Astrocyte (in vitro differentiated cells and primary cell): ENCODE measurements around the gene DLGAP4. TPM values are rescaled to one million over a fixed set of nuclear protein-coding genes. Genes with fewer than 3 reads are reported as not detected.
A peak's percentile ranks its signal among the peaks of the same experiment; 100 is the strongest.
"Not testable (repeated sequence)": the region's sequence is repeated elsewhere in the genome, so short reads cannot be mapped to it uniquely, and the experiment has no call there.

Experiments used
- DNase-seq: peaks from one replicate; pipeline ENCODE4 v3.0.0-alpha.2; 2010; ENCODE audit warnings: low read depth
- FAIRE-seq: peaks from 2 replicates; lab custom pipeline; 2011; peaks lifted over from hg19 to GRCh38; lab: Jason Lieb, UNC
- H2AFZ ChIP-seq: 2 replicates; pipeline ENCODE4 v1.6.0; 2012; ENCODE audit warnings: low read depth, low read length, inconsistent platforms
- H3K27ac ChIP-seq: 2 replicates; pipeline ENCODE4 v1.5.1; 2011; ENCODE audit warnings: low read depth, low read length, inconsistent platforms
- H3K27me3 ChIP-seq: 2 replicates; pipeline ENCODE4 v1.6.0; 2011; ENCODE audit warnings: low read length, inconsistent platforms; ENCODE audit not compliant: insufficient read depth
- H3K36me3 ChIP-seq: 2 replicates; pipeline ENCODE4 v1.5.1; 2011; ENCODE audit warnings: low read length, inconsistent platforms; ENCODE audit not compliant: insufficient read depth
- H3K4me1 ChIP-seq: 2 replicates; pipeline ENCODE4 v1.5.1; 2011; ENCODE audit warnings: low read length, inconsistent platforms; ENCODE audit not compliant: insufficient read depth
- H3K4me2 ChIP-seq: 2 replicates; pipeline ENCODE4 v1.6.0; 2012; ENCODE audit warnings: low read length, inconsistent platforms
- H3K4me3 ChIP-seq: 2 replicates; pipeline ENCODE4 v1.5.1; 2011; ENCODE audit warnings: low read depth, mild to moderate bottlenecking, low read length, inconsistent platforms; ENCODE audit not compliant: insufficient read depth
- H3K79me2 ChIP-seq: 2 replicates; pipeline ENCODE4 v1.6.0; 2012; ENCODE audit warnings: mild to moderate bottlenecking, low read length, inconsistent platforms; ENCODE audit not compliant: insufficient read depth
- H3K9ac ChIP-seq: 2 replicates; pipeline ENCODE4 v1.6.0; 2012; ENCODE audit warnings: mild to moderate bottlenecking, low read length, inconsistent platforms
- H3K9me3 ChIP-seq: 2 replicates; pipeline ENCODE4 v1.5.1; 2012; ENCODE audit warnings: low read depth, mild to moderate bottlenecking, low read length, inconsistent platforms; ENCODE audit not compliant: insufficient read depth
- H4K20me1 ChIP-seq: 2 replicates; pipeline ENCODE4 v1.6.0; 2012; ENCODE audit warnings: low read length, inconsistent platforms; ENCODE audit not compliant: insufficient read depth
- H3K27ac Mint-ChIP-seq: one replicate; pipeline ENCODE4 v1.8.0; 2021; ENCODE audit warnings: mild to moderate bottlenecking, mixed read lengths; ENCODE audit not compliant: unreplicated experiment
- H3K27me3 Mint-ChIP-seq: one replicate; pipeline ENCODE4 v1.8.0; 2021; ENCODE audit warnings: low read depth, mixed read lengths; ENCODE audit not compliant: unreplicated experiment
- H3K36me3 Mint-ChIP-seq: one replicate; pipeline ENCODE4 v1.8.0; 2021; ENCODE audit warnings: low read depth, mixed read lengths; ENCODE audit not compliant: unreplicated experiment
- H3K4me1 Mint-ChIP-seq: one replicate; pipeline ENCODE4 v1.8.0; 2021; ENCODE audit warnings: low read depth, mixed read lengths; ENCODE audit not compliant: unreplicated experiment
- H3K4me3 Mint-ChIP-seq: one replicate; pipeline ENCODE4 v1.8.0; 2021; ENCODE audit warnings: mild to moderate bottlenecking, moderate library complexity, mixed read lengths; ENCODE audit not compliant: unreplicated experiment
- H3K9me3 Mint-ChIP-seq: one replicate; pipeline ENCODE4 v1.8.0; 2021; ENCODE audit warnings: mild to moderate bottlenecking, mixed read lengths; ENCODE audit not compliant: unreplicated experiment
- CTCF ChIP-seq: IDR thresholded peaks from 2 replicates; pipeline ENCODE4 v1.5.1; 2011; ENCODE audit warnings: low read depth, mild to moderate bottlenecking, inconsistent platforms, low read length, moderate library complexity; ENCODE audit not compliant: insufficient read depth
- EZH2 ChIP-seq: IDR thresholded peaks from 2 replicates; pipeline ENCODE4 v1.6.1; 2012; ENCODE audit warnings: mild to moderate bottlenecking, low read length, inconsistent platforms; ENCODE audit not compliant: insufficient read depth
- total RNA-seq: library from RNA; stranded (reverse); gene quantifications from 2 replicates; pipeline ENCODE4 v1.2.1, GENCODE V29; 2021

Gene DLGAP4
- total RNA-seq, 1 donor from 2014 or later = 135 TPM

DNA sequence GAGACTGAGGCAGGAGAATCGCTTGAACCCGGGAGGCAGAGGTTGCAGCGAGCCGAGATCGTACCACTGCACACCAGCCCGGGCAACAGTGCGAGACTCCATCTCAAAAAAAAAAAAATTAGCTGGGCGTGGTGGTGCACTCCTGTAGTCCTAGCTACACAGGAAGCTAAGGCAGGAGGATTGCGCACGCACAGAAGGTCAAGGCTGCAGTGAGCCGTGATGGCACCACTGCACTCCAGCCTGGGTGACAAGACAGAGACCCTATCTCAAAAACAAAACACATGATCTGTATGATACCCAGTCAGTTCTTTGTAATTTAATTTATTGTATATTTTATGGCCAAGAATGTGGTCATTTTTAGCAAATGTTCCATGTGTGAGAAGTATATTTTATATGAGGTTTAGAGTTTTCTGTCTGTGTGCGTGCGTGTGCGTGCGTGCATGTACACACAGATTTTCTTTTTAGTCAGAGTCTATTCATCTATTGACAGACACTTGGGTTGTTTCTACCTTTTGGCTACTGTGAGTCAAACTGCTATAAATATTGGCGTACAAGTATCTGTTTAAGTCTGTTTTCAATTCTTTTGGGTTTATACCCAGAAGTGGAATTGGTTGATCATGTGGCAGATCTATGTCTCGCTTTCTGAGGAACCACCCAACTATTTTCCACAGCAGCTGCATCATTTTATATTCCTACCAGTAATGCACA is 213.0 kb downstream of the DLGAP4 start:
- Histone ChIP-seq H3K9ac (no peak overlapping the region), H3K27me3 (no peaks in the 10 kb centered on the region), H3K4me3 (no peak overlapping the region), H4K20me1 (peaks cover 81% of the 10 kb centered on the region), H3K9me3 (no peaks in the 10 kb centered on the region), H3K4me2 (no peak overlapping the region), H2AFZ (no peak overlapping the region), H3K27ac (no peak overlapping the region), H3K79me2 (peaks cover 85% of the 10 kb centered on the region), H3K36me3 (peaks cover 35% of the 10 kb centered on the region), H3K4me1 (peaks cover 5% of the 10 kb centered on the region)
- Mint-ChIP-seq H3K4me1 (peaks cover 4% of the 10 kb centered on the region), H3K36me3 (peaks cover 7% of the 10 kb centered on the region), H3K4me3 (no peak overlapping the region), H3K27ac (no peak overlapping the region), H3K27me3 (no peaks in the 10 kb centered on the region), H3K9me3 (peaks cover 1% of the 10 kb centered on the region)
- TF ChIP-seq CTCF = no peak
- no peak for TF ChIP-seq EZH2
- FAIRE-seq (no peak), DNase-seq (no peak)

GRCh38 chr20:36519944-36520343 is 213.8 kb downstream of the DLGAP4 start:
- Mint-ChIP-seq H3K4me3 (no peak overlapping the region), H3K4me1 (peaks cover 4% of the 10 kb centered on the region), H3K9me3 (peaks cover 1% of the 10 kb centered on the region), H3K36me3 (peaks cover 5% of the 10 kb centered on the region), H3K27ac (no peak overlapping the region), H3K27me3 (no peaks in the 10 kb centered on the region)
- FAIRE-seq (no peak), DNase-seq (no peak)
- Histone ChIP-seq H3K79me2 (peaks cover 78% of the 10 kb centered on the region), H3K27ac (no peak overlapping the region), H3K4me1 (peaks cover 5% of the 10 kb centered on the region), H3K27me3 (no peaks in the 10 kb centered on the region), H3K9ac (no peak overlapping the region), H4K20me1 (peaks cover 74% of the 10 kb centered on the region), H3K4me2 (no peak overlapping the region), H3K36me3 (peaks cover 32% of the 10 kb centered on the region), H3K9me3 (no peaks in the 10 kb centered on the region), H2AFZ (no peak overlapping the region), H3K4me3 (no peak overlapping the region)
- TF ChIP-seq CTCF (no peak), EZH2 (no peak)

DNA sequence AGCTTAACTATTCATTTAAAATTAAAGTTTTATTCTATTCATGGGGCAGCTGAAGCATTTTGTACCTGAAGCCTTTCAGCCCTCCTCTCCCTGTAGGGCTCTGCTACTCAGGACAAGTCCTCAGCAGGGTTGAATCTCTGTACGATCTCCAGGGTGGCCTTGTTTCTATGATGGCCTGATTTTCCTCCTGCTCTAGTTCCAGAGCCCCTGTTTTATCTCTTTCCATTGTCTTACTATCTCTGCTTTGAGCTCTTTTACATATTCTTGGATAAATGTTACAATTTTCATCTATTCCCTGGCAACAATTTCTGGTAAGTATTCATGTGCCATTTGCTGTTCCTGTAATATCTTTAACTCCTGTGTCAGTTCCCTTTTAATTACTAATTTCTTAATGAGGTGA is 215.4 kb downstream of the DLGAP4 start:
- peaks cover 8% of the 10 kb centered on the region for H3K36me3 Mint-ChIP-seq
- Histone ChIP-seq H3K27ac (no peak overlapping the region), H3K27me3 (no peaks in the 10 kb centered on the region), H3K79me2 (peaks cover 67% of the 10 kb centered on the region), H2AFZ (no peak overlapping the region), H3K4me1 (peaks cover 5% of the 10 kb centered on the region), H4K20me1 (peaks cover 70% of the 10 kb centered on the region), H3K9ac (no peak overlapping the region), H3K4me3 (no peak overlapping the region), H3K4me2 (no peak overlapping the region), H3K36me3 (peaks cover 37% of the 10 kb centered on the region), H3K9me3 (no peaks in the 10 kb centered on the region)
- no peak for DNase-seq
- H3K27ac Mint-ChIP-seq = no peak overlapping the region
- no peaks in the 10 kb centered on the region for H3K4me1 Mint-ChIP-seq
- peaks cover 1% of the 10 kb centered on the region for H3K9me3 Mint-ChIP-seq
- TF ChIP-seq CTCF = no peak
- no peak for TF ChIP-seq EZH2
- no peaks in the 10 kb centered on the region for H3K27me3 Mint-ChIP-seq
- H3K4me3 Mint-ChIP-seq = peak overlapping the region; percentile 11
- no peak for FAIRE-seq

GRCh38 chr20:36522412-36522811 is 216.3 kb downstream of the DLGAP4 start:
- H3K4me1 Mint-ChIP-seq, H3K4me3 Mint-ChIP-seq, H3K27ac ChIP-seq, H3K9ac ChIP-seq, H3K27me3 ChIP-seq, H3K9me3 ChIP-seq, FAIRE-seq, H3K27ac Mint-ChIP-seq, H3K9me3 Mint-ChIP-seq, H3K4me2 ChIP-seq, H3K27me3 Mint-ChIP-seq, H2AFZ ChIP-seq, H3K4me3 ChIP-seq, DNase-seq, H3K4me1 ChIP-seq: not testable (repeated sequence)
- Histone ChIP-seq H4K20me1 (peaks cover 76% of the 10 kb centered on the region), H3K79me2 (peaks cover 63% of the 10 kb centered on the region), H3K36me3 (peaks cover 44% of the 10 kb centered on the region)
- H3K36me3 Mint-ChIP-seq = peaks cover 12% of the 10 kb centered on the region
